ENCODE data around the gene PEX16.

DNA sequence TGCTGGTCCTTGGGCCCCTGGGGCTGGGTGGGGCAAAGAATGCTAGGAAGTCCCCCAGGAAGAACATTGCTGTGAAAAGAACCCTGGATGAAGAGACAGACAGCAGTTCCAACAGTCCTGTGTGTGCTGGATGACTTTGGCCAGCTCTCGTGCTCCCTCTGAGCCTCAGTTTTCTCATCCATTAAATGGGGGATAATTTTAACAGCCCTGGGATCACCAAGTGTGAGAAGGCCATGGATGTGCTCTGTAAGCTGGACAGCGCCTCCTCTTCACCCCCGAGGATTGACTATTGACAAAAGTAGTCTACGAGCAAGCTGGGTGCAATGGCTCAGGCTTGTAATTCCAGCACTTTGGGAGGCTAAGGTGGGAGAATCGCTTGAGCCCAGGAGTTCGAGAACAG, 7.2 kb upstream of the PEX16 start:
- TF ChIP-seq, protein P1, sequence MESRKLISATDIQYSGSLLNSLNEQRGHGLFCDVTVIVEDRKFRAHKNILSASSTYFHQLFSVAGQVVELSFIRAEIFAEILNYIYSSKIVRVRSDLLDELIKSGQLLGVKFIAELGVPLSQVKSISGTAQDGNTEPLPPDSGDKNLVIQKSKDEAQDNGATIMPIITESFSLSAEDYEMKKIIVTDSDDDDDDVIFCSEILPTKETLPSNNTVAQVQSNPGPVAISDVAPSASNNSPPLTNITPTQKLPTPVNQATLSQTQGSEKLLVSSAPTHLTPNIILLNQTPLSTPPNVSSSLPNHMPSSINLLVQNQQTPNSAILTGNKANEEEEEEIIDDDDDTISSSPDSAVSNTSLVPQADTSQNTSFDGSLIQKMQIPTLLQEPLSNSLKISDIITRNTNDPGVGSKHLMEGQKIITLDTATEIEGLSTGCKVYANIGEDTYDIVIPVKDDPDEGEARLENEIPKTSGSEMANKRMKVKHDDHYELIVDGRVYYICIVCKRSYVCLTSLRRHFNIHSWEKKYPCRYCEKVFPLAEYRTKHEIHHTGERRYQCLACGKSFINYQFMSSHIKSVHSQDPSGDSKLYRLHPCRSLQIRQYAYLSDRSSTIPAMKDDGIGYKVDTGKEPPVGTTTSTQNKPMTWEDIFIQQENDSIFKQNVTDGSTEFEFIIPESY (CRISPR knock-in tag; IDR thresholded peaks at IDR 0.05), result no peak
- TF ChIP-seq NEUROD1 (IDR thresholded peaks at IDR 0.05; ENCODE audit: borderline replicate concordance, low read depth, low read length, partially characterized antibody), result no peak
- no peak for TF ChIP-seq MEF2A (IDR thresholded peaks at IDR 0.05; ENCODE audit: control insufficient read depth, low read depth, low read length)

Measured in K562 (cell line).